Fibroblast of skin of back (primary cell): Measurements from ENCODE around the gene STK25.
A peak's percentile ranks its signal among the peaks of the same experiment; 100 is the strongest.
"Not testable (repeated sequence)": the region's sequence is repeated elsewhere in the genome, so short reads cannot be mapped to it uniquely, and the experiment has no call there.

Experiments used
- DNase-seq: peaks from one replicate; pipeline ENCODE4 v3.0.0-alpha.2; 2013

STK25 gene

DNA sequence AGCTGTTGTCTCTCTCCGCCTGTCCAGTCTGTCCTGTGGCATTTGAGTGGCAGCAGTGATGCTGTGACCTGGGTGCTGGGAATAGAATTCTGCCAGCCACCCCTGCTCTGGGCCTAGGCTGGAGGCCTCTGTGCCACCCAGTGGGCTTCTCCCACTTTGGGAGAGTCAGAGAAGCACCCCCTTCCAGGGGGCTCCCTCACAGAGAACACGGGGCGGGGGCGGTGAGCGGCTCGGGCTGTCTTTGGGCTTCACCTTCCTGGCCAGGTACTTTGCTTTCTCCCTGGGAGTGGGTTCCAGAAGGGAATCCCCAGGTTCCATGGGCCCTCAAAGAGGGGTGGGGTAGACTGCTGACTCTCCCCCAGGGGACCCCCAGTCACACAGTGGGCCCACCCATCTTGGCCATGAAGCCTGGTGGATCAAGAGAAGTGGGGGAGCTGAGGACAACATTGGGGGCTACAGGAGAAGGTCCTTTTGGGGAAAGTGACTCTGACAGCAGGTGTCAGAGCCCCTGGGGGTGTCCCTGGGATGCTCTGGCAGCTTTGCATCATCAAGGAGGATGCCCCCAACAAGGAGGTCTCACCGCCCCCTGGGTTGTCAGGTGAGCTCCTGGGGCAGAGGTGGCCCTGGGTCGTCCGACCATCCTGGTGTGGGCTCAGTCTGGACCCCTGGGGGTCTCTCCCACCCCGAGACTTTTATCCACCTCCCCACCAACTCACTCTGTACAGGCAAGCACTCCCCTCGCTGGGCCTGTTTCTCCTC lies 31.4 kb upstream of the STK25 start:
- no peak for DNase-seq

- DNase-seq, result no peak
These were observed 30.6 kb upstream of the STK25 start for GRCh38 chr2:241538838-241539615.

DNA sequence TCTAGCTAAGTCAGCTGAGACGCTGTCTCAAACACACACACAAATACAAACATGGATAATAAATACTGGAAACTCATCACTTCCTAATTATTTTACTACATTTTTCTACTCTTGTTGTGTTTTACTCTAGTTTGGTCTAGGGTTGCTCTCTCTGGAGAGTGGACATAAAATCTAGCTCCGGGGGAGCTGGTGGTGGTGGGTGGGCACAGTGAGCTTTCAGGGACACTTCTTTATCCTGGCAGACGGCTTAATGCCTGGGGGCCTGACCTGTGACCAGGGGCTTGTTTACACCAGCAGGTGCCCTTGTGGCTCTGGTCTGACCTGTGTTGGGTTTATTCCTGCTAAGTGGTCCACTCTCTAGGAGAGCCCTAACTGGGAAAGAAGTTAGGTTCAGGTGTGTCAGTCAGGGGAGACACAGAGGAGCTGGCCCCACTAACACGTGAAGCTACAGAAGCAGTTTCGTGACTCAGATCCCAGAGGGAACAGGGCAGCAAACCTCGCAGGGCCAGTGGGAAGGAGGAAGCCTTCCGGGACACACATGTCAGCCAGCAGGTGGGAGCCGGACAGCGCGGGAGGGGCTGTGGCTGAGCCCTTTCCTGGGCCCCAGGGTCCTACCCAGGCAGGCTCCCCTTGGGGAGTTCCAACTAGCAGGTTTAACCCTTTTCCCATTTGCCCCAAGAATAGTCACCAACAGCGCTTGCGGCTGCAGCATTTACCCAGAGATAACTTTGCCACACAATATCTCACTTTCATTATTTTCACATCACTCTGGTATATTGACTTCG lies 27.7 kb upstream of the STK25 start:
- no peak for DNase-seq

DNA sequence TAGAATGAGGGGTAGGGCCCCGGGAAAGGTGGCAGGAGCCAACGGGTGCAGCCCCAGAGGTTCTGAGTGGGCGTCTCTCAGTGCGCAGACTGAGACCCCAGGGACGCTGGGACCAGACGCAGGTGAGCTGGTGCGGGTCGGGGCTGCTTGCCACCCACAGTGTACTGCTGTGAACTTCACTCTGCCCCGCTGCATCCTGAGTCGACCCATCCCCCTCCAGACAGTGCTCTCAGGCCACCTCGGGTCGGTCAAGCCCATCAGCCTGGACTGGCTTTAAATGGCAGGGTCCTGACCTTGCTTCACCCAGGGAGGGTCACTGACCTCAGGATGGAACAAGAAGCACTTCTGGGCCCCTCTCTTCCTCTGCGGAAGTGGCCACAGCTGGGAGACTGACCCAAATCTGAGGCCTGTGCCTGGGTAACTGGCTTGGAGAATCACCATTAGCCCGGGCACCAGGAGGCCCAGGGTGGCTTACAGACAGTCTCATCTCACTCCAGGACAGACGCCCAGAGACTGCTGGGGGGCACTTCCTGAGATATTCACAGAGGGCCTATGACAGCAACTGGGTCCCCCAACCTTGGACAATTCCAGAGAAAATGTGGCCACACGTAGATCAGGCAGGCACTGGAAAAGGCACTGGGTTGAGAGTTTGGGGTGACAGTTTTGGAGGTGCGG lies 26.5 kb upstream of the STK25 start:
- no peak for DNase-seq

DNA sequence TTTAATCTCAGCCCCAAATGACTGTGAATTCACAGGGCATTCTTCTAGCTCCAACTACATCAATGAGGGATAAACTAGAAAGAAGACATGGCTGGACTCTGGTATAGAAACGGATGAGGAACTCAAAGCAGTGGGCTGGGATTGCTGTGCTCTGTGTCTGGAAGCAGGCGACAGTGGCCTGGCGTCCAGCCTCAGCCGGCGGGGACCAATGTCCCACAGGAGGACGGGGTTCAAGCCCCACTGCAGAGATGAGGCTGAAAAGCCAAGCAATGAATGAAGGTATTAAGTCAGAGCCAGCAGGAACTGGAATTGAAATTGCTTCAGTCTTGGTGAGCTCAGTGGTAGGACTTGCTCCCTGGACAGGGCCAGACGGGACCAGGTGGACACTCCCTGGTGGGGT lies 25.9 kb upstream of the STK25 start:
- no peak for DNase-seq

DNA sequence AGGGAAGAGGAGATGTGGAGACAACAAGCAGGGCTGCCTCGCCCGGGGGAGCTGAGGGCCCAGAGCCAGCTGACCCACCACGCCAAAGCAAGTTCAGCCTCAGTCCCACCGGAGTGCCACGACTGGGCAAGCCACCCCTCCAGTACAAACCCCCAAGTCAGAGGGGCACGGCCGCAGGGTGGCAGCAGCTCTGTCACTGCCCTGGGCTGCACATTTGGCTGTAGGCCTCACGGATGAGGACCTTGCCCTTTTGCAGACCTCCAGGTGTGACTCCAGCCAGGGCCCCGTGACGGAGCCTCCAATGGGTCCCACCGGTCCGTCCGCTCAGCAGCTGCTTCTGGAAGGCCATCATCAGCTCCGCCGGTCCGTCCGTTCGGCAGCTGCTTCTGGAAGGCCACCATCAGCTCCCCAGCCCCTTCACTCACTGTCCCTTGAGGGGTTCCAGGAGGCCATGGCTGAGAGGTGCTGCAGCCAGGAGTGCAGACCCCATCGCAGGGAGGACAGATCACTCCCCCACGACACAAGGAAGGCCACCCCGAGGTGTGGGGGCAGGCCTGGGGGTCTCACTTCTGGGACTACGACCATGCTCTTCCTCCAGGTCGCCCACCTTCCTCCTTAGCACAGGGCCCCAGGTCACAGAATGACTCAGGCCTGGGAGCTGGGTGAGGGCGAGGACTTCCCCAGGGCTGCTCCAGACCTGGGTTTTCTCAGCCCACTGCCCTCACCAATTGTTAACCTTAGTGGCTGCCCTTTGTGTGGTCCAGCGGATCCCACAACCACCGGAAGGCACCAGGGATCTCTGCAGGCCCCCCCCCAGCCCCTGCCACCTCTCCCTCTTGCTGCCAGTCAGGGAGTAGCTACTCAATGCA lies 24.6 kb upstream of the STK25 start:
- DNase-seq, result no peak

DNA sequence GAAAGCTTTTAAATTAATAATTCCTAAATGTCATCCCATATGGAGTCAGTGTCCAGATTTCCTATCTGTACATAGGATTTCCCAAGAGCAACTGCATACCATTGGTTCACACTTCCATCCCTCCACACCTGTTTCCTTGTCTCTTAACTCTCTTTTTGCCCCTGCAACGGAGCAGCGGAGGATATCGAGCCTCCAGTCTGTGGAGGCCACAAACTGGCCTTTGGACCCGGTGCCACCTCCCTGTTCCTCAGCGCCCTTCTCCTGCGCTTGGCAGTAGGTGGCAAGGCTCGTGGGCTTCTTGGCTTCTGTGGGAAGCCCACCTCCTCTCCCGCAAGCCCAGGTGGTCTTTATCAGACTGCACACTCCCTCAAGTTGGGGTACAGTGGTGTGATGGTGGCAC lies 23.8 kb upstream of the STK25 start:
- no peak for DNase-seq

- no peak for DNase-seq
These were observed 22.9 kb upstream of the STK25 start for GRCh38 chr2:241531161-241531722.

- DNase-seq, result no peak
These were observed 22.2 kb upstream of the STK25 start for GRCh38 chr2:241530571-241530970.

GRCh38 chr2:241525818-241526780 lies 17.7 kb upstream of the STK25 start:
- DNase-seq, result not testable (repeated sequence)

DNA sequence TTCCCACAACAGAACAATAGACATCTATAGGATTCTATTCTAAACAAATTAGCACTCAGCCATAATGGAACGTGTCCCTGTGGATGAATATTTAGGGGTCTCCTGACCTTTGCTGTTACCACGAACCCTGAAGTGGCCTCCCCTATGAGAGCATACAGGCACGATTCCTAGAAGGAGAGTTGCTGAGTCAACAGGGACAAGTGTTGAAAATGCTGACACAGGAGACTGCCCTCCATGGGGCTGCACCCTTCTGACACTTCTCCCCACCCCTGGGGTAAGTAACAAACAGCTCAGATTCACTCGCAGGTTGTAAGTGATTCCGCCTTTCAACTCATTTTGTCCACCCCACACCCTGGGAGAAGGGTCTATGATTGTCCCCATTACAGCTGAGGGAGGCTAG lies 14.1 kb upstream of the STK25 start:
- no peak for DNase-seq

GRCh38 chr2:241519669-241520068 lies 11.3 kb upstream of the STK25 start:
- no peak for DNase-seq

DNA sequence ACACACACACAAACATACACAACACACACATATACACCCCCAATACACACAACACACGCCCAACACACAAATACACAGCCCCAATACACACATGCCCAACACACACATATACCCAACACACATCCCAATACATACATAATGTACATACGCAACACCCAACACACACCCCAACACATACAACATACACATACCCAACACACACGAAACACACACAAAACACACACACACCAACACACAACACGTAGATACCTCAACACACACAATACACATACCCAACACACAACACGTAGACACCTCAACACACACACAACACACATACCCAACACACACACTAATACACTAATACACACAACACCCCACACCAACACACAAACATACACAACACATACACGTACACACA lies 8.9 kb upstream of the STK25 start:
- no peak for DNase-seq

DNA sequence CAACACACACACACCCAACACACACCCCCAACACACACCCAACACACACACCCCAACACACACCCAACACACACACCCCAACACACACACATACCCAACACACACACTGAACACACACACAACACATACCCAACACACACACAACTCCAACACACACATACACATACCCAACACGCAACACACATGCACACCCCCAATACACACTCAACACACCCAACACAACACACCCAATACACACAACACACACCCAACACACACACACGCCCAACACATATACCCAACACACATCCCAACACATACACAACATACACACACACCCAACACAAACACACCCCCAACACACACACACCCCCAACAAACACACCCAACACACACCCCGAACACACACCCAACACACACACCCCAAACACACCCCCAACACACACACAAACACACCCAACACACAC lies 8.2 kb upstream of the STK25 start:
- no peak for DNase-seq

- DNase-seq, result no peak
These were observed 6.8 kb upstream of the STK25 start for GRCh38 chr2:241514986-241515737.

- DNase-seq, result peak; percentile 44
These were observed 6.2 kb upstream of the STK25 start for GRCh38 chr2:241514553-241514952.

DNA sequence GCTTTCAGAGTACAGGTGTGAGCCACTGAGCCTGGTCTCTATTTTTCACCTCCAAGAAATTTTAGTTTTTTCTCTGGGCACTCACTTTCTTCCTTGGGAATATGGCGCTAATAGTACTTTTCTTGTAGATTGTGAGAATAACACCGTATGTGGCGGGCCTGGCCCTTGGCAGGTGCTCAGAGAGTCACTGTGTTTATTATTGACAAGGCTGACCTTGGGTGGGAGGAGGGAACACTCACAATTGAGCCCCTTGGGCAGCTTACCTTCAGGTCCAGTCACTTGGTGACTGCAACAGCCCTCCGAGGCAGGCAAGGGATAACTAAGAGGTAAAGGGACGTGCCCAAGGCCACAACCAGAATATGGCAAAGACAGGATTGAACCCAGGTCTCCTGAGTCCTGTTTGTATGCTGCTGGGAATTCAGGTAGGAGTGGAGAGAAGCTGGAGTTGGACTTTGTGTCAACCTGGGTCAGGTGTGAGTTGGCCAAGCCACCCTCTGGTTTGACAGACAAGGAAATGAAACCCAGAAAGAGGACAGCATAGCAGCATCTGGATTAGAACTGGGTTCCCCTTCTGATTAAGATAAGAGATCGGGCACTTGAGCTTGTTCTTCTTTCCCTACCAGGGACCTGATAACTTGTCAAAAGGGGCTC lies 2.8 kb upstream of the STK25 start:
- no peak for DNase-seq

DNA sequence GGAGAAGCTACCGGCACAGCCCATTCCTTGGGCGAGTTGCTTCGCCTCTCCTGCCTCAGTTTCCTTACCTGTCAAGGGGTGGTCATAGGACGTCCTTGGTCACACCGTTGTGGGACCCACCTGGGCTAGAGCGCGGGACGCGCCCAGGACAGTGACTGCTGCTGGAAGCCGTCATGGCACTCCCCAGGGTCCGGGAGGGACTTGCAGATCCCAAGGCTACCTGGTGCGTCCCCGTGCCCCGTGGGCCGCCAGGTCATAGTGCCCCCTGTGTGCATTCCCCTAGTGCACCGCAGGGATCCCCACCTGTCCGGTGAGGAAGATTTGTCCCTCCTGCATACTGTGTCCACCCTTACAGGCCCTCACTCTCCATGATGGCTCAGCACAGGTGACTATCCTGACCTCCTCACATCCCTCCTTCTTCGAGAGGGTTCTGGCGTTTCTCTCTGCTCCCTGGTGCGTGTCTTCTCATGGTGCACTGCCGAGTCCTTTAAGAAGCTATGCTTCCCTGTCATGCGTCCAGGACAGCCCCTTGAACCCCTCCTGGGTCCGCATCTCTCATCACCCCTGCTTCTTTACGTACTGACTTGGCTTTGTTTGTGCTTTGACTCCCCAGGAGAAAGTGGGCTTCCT lies 886 bp upstream of the STK25 start:
- DNase-seq, result no peak
